Esophagus muscularis mucosa (tissue), 4 donors: Measurements from ENCODE around the gene FAM120B. TPM values are rescaled to one million over a fixed set of nuclear protein-coding genes. Genes with fewer than 3 reads are reported as not detected.

Experiments used
- DNase-seq: peaks from one replicate; pipeline ENCODE4 v3.0.0-alpha.2; 2017; ENCODE audit errors: extremely low spot score
- H3K27ac ChIP-seq, 4 donors: fragments of 200-600 bp; sonication (generic); replicated peaks in 1 of 4; 1 replicate in 3 of 4; 2 replicates in 1 of 4; pipeline ENCODE4 v1.5.1; 2016 to 2019; ENCODE audit warnings: mild to moderate bottlenecking in 1 of 4
- H3K27me3 ChIP-seq, 4 donors: fragments of 200-600 bp; sonication (generic); one replicate each; pipeline versions ENCODE4 v1.5.1 to v1.6.0; 2016 to 2019
- H3K36me3 ChIP-seq, 4 donors: fragments of 200-600 bp; sonication (generic); one replicate each; pipeline ENCODE4 v1.5.1; 2016 to 2019
- H3K4me1 ChIP-seq, 4 donors: fragments of 200-600 bp; sonication (generic); one replicate each; pipeline ENCODE4 v1.5.1; 2016 to 2019
- H3K4me3 ChIP-seq, 4 donors: fragments of 200-600 bp; sonication (generic); 1 replicate in 2 of 4; 2 replicates in 2 of 4; pipeline ENCODE4 v1.5.1; 2016 to 2019; ENCODE audit warnings: mild to moderate bottlenecking in 4 of 4, moderate library complexity in 1 of 4
- H3K9me3 ChIP-seq, 4 donors: fragments of 200-600 bp; sonication (generic); 1 replicate in 3 of 4; 2 replicates in 1 of 4; pipeline ENCODE4 v1.5.1; 2016 to 2019
- CTCF ChIP-seq, 3 experiments: fragments of 200-600 bp in 2 of 3; fragments of 450-650 bp in 1 of 3; sonication (generic) in 2 of 3; IDR thresholded peaks; one replicate each; pipeline ENCODE4 v1.5.1; 2017 to 2019; ENCODE audit warnings: antibody characterized with exemption in 3 of 3, mild to moderate bottlenecking in 2 of 3, moderate library complexity in 1 of 3
- EP300 ChIP-seq: sonication (generic); formaldehyde crosslinking; IDR thresholded peaks from one replicate; pipeline ENCODE4 v1.6.1; 2017; ENCODE audit warnings: antibody characterized with exemption
- POLR2A ChIP-seq: fragments of 450-650 bp; IDR thresholded peaks from one replicate; pipeline ENCODE4 v1.6.1; 2017; ENCODE audit warnings: antibody characterized with exemption, moderate library complexity, mild to moderate bottlenecking, low read depth
- POLR2AphosphoS5 ChIP-seq, 2 donors: sonication (generic); formaldehyde crosslinking; IDR thresholded peaks; one replicate each; pipeline ENCODE4 v1.6.1; 2017; ENCODE audit warnings: antibody characterized with exemption in 2 of 2
- WGBS: methylation state at CpG from one replicate; pipeline ENCODE4 v1.1.5; 2018; 5-methylcytosine and 5-hydroxymethylcytosine counted together
- intact Hi-C: fragments of 100-400 bp; cut with DNase I; formaldehyde crosslinking; loops from one replicate; pipeline ENCODE4 v1.15.1; 2023
- total RNA-seq, 4 donors: library from RNA; depleted of rRNA; stranded (reverse); fragments of >200 nt; gene quantifications; one replicate each; pipeline versions ENCODE4 v1.1.0 to v1.2.1, GENCODE V29; 2016

The FAM120B gene
- total RNA-seq, 4 donors from 2014 or later: 28.1 to 49.0 (median 33.7) TPM

GRCh38 chr6:170305805-170306323, 694 bp upstream of the FAM120B start:
- Histone ChIP-seq H3K27me3 (no peaks in the 10 kb centered on the region), H3K4me3 (peak overlapping the region; percentile 73 to 92 (median 80)), H3K9me3 (no peaks in the 10 kb centered on the region), H3K36me3 (no peaks in the 10 kb centered on the region), H3K27ac (peak overlapping the region; percentile 81 to 88 (median 86)), H3K4me1 (peaks cover 34 to 48% (median 45%) of the 10 kb centered on the region in 4 donors)
- intact Hi-C loops: no loop called here
- WGBS: 19% methylated on average over 20 of the region's 29 CpGs
- no peak for DNase-seq
- no peak for TF ChIP-seq CTCF (IDR thresholded peaks at IDR 0.05)
- no peak for TF ChIP-seq EP300
- no peak for TF ChIP-seq POLR2AphosphoS5 (IDR thresholded peaks at IDR 0.05)
- TF ChIP-seq POLR2A: no peak

- Histone ChIP-seq H3K4me1 (peaks cover 34 to 58% (median 47%) of the 10 kb centered on the region in 4 donors), H3K27ac (peak overlapping the region; percentile 81 to 88 (median 86))
- DNase-seq: no peak
Observed at GRCh38 chr6:170307080-170307545, 555 bp downstream of the FAM120B start.

GRCh38 chr6:170308761-170309160, 2.2 kb downstream of the FAM120B start:
- Histone ChIP-seq H3K9me3 (no peaks in the 10 kb centered on the region), H3K4me3 (no peak overlapping the region), H3K4me1 (peaks cover 41 to 72% (median 53%) of the 10 kb centered on the region in 4 donors), H3K36me3 (no peaks in the 10 kb centered on the region), H3K27ac (no peak overlapping the region), H3K27me3 (no peaks in the 10 kb centered on the region)
- no peak for DNase-seq
- TF ChIP-seq POLR2A (no peak), POLR2AphosphoS5 (IDR thresholded peaks at IDR 0.05) (no peak), EP300 (no peak), CTCF (IDR thresholded peaks at IDR 0.05) (no peak)
- 100% methylated on average over 1 of the region's 1 CpG for WGBS
- intact Hi-C loops: no loop called here

More at GRCh38 chr6:170307080-170307545, 555 bp downstream of the FAM120B start:
- 8% methylated on average over 15 of the region's 15 CpGs for WGBS
- intact Hi-C loops: no loop called here
- H3K27me3 ChIP-seq: no peaks in the 10 kb centered on the region
- no peaks in the 10 kb centered on the region for H3K36me3 ChIP-seq
- peak overlapping the region; percentile 73 to 92 (median 80) for H3K4me3 ChIP-seq
- TF ChIP-seq POLR2AphosphoS5 (IDR thresholded peaks at IDR 0.05) (no peak), POLR2A (no peak), CTCF (IDR thresholded peaks at IDR 0.05) (no peak), EP300 (no peak)
- H3K9me3 ChIP-seq: no peaks in the 10 kb centered on the region

- no peaks in the 10 kb centered on the region for H3K9me3 ChIP-seq
- H3K4me1 ChIP-seq: peaks cover 34 to 64% (median 44%) of the 10 kb centered on the region in 4 donors
- intact Hi-C loops: no loop called here
- TF ChIP-seq EP300: no peak
- TF ChIP-seq POLR2A: no peak
- TF ChIP-seq CTCF (IDR thresholded peaks at IDR 0.05): no peak
- no peak for TF ChIP-seq POLR2AphosphoS5 (IDR thresholded peaks at IDR 0.05)
- 79% methylated on average over 5 of the region's 5 CpGs for WGBS
- H3K36me3 ChIP-seq: no peaks in the 10 kb centered on the region
- no peak overlapping the region for H3K27ac ChIP-seq
- no peaks in the 10 kb centered on the region for H3K27me3 ChIP-seq
- no peak for DNase-seq
- no peak overlapping the region for H3K4me3 ChIP-seq
Observed at GRCh38 chr6:170311696-170312095, 5.1 kb downstream of the FAM120B start.
